Aorta (tissue), 5 donors: ENCODE results near the gene B3GALT5. TPM values are rescaled to one million over a fixed set of nuclear protein-coding genes. Genes with fewer than 3 reads are reported as not detected.

Experiments used
- ATAC-seq: fragments of 200-7000 bp; cut with Tn5 transposase; one replicate; pipeline ENCODE4 v1.9.1; 2022; ENCODE audit warnings: moderate library complexity; ENCODE audit not compliant: low FRiP score
- DNase-seq, 2 donors: peaks; one replicate each; pipeline ENCODE4 v3.0.0-alpha.2; 2020
- H3K27ac ChIP-seq, 2 donors: one replicate each; pipeline ENCODE4 v1.5.1; 2013; ENCODE audit warnings: low read length in 2 of 2, mild to moderate bottlenecking in 2 of 2, moderate library complexity in 2 of 2, control low read depth in 1 of 2, inconsistent platforms in 1 of 2, low read depth in 1 of 2
- H3K27me3 ChIP-seq, 2 donors: one replicate each; pipeline ENCODE4 v1.6.1; 2013; ENCODE audit warnings: control low read depth in 1 of 2, low read length in 1 of 2, mild to moderate bottlenecking in 1 of 2, moderate library complexity in 1 of 2; ENCODE audit not compliant: insufficient read depth in 2 of 2, control insufficient read depth in 1 of 2
- H3K36me3 ChIP-seq, 2 donors: one replicate each; pipeline ENCODE4 v1.6.1; 2013; ENCODE audit warnings: control low read depth in 1 of 2, low read length in 1 of 2, mild to moderate bottlenecking in 1 of 2; ENCODE audit not compliant: insufficient read depth in 2 of 2, control insufficient read depth in 1 of 2
- H3K4me1 ChIP-seq, 2 donors: one replicate each; pipeline ENCODE4 v1.6.1; 2013; ENCODE audit warnings: low read length in 2 of 2, control low read depth in 1 of 2, mild to moderate bottlenecking in 1 of 2, moderate library complexity in 1 of 2; ENCODE audit not compliant: insufficient read depth in 2 of 2, control insufficient read depth in 1 of 2
- H3K4me3 ChIP-seq, 2 donors: one replicate each; pipeline ENCODE4 v1.5.1; 2013; ENCODE audit warnings: low read length in 2 of 2, control low read depth in 1 of 2, mild to moderate bottlenecking in 1 of 2
- H3K9me3 ChIP-seq: one replicate; pipeline ENCODE4 v1.6.1; 2013; ENCODE audit warnings: mild to moderate bottlenecking, low read length; ENCODE audit not compliant: control insufficient read depth
- WGBS, 2 donors: extraction: QIAGEN DNeasy Blood & Tissue Kit; methylation state at CpG; one replicate each; pipeline ENCODE4 v1.1.7; 2013; 5-methylcytosine and 5-hydroxymethylcytosine counted together
- intact Hi-C, 2 donors: fragments of 100-400 bp; cut with DNase I; formaldehyde crosslinking; loops; one replicate each; pipeline versions ENCODE4 v1.14.2 to v1.15.0; 2022
- polyA plus RNA-seq, 2 donors: library from polyadenylated mRNA; stranded (reverse); fragments of 200-250 nt; gene quantifications; one replicate each; pipeline ENCODE4 v1.2.3, GENCODE V29; 2013
- total RNA-seq, 2 donors: library from RNA; stranded (reverse); fragmentation: NEBNext Ultra II Directional; extraction: Animal tissue kit (Norgen Biotek cat#: 25700); gene quantifications; one replicate each; pipeline ENCODE4 v1.2.1, GENCODE V29; 2021
- donor health status: healthy with polysubstance abuse.
- donor health status: Bipolar disorder and iron deficiency.
- donor health status: DM: no; HTN: no; CAD: no.
- donor health status: DM: no; HTN: no; CAD: no.
- donor health status: DM: yes; HTN: yes; CAD: no.

B3GALT5 gene
- total and polyA plus RNA-seq, 4 donors: 0.10 to 0.50 (median 0.30) TPM

GRCh38 chr21:39648879-39649278 is 36.1 kb downstream of the B3GALT5 start:
- H3K27ac ChIP-seq: no peak overlapping the region
- intact Hi-C loops: no loop called here
- peaks cover 8% of the 10 kb centered on the region for H3K9me3 ChIP-seq
- H3K27me3 ChIP-seq: no peaks in the 10 kb centered on the region
- no peak for ATAC-seq
- H3K36me3 ChIP-seq: no peaks in the 10 kb centered on the region
- no peak for DNase-seq
- H3K4me3 ChIP-seq: no peak overlapping the region
- no peaks in the 10 kb centered on the region for H3K4me1 ChIP-seq
- 71 to 74% methylated on average over 6 of the region's 6 CpGs for WGBS, 2 donors

GRCh38 chr21:39649526-39649925 is 36.8 kb downstream of the B3GALT5 start:
- Histone ChIP-seq H3K36me3 (no peaks in the 10 kb centered on the region), H3K9me3 (peaks cover 10% of the 10 kb centered on the region), H3K4me3 (no peak overlapping the region), H3K27ac (no peak overlapping the region), H3K4me1 (no peaks in the 10 kb centered on the region), H3K27me3 (no peaks in the 10 kb centered on the region)
- DNase-seq (no peak), ATAC-seq (no peak)
- 93 to 96% methylated on average over 5 of the region's 5 CpGs for WGBS, 2 donors
- intact Hi-C loops: no loop called here

GRCh38 chr21:39650306-39650705 is 37.6 kb downstream of the B3GALT5 start:
- Histone ChIP-seq H3K4me1 (no peaks in the 10 kb centered on the region), H3K27ac (no peak overlapping the region), H3K36me3 (no peaks in the 10 kb centered on the region), H3K4me3 (no peak overlapping the region), H3K27me3 (no peaks in the 10 kb centered on the region), H3K9me3 (peaks cover 8% of the 10 kb centered on the region)
- 87% methylated on average over 12 of the region's 12 CpGs for WGBS, 2 donors
- intact Hi-C loops: no loop called here
- ATAC-seq (no peak), DNase-seq (no peak)

- Histone ChIP-seq H3K27ac (no peak overlapping the region), H3K4me1 (no peaks in the 10 kb centered on the region), H3K4me3 (no peak overlapping the region), H3K36me3 (no peaks in the 10 kb centered on the region), H3K27me3 (no peaks in the 10 kb centered on the region), H3K9me3 (peaks cover 8% of the 10 kb centered on the region)
- ATAC-seq (no peak), DNase-seq (no peak)
- WGBS, 2 donors: 87 to 92% methylated on average over 7 of the region's 7 CpGs
- intact Hi-C loops: no loop called here
Measured at GRCh38 chr21:39650801-39651200, 38.1 kb downstream of the B3GALT5 start.

- intact Hi-C loops: no loop called here
- Histone ChIP-seq H3K4me3 (no peak overlapping the region), H3K9me3 (peaks cover 8% of the 10 kb centered on the region), H3K27me3 (no peaks in the 10 kb centered on the region), H3K36me3 (no peaks in the 10 kb centered on the region), H3K4me1 (no peaks in the 10 kb centered on the region), H3K27ac (no peak overlapping the region)
- DNase-seq (no peak), ATAC-seq (no peak)
- WGBS, 2 donors: 89 to 90% methylated on average over 3 of the region's 3 CpGs
Measured at GRCh38 chr21:39651206-39651605, 38.5 kb downstream of the B3GALT5 start.

- DNase-seq: no peak
- WGBS, 2 donors: 88 to 89% methylated on average over 3 of the region's 3 CpGs
Measured at GRCh38 chr21:39654951-39655350, 42.2 kb downstream of the B3GALT5 start.

GRCh38 chr21:39655589-39655988 is 42.8 kb downstream of the B3GALT5 start:
- ATAC-seq: no peak
- WGBS, 2 donors: 84 to 89% methylated on average over 11 of the region's 11 CpGs
- H3K27me3 ChIP-seq: no peaks in the 10 kb centered on the region
- no peak overlapping the region for H3K4me3 ChIP-seq
- no peaks in the 10 kb centered on the region for H3K4me1 ChIP-seq
- DNase-seq: no peak
- intact Hi-C loops: no loop called here
- peaks cover 8% of the 10 kb centered on the region for H3K9me3 ChIP-seq
- H3K27ac ChIP-seq: no peak overlapping the region
- H3K36me3 ChIP-seq: no peaks in the 10 kb centered on the region

More at GRCh38 chr21:39654951-39655350, 42.2 kb downstream of the B3GALT5 start:
- Histone ChIP-seq H3K27me3 (no peaks in the 10 kb centered on the region), H3K9me3 (peaks cover 8% of the 10 kb centered on the region), H3K4me3 (no peak overlapping the region), H3K27ac (no peak overlapping the region), H3K36me3 (no peaks in the 10 kb centered on the region), H3K4me1 (no peaks in the 10 kb centered on the region)
- no peak for ATAC-seq
- intact Hi-C loops: no loop called here

- intact Hi-C loops: no loop called here
- ATAC-seq (no peak), DNase-seq (no peak)
- Histone ChIP-seq H3K36me3 (no peaks in the 10 kb centered on the region), H3K9me3 (peaks cover 8% of the 10 kb centered on the region), H3K4me1 (no peaks in the 10 kb centered on the region), H3K27me3 (no peaks in the 10 kb centered on the region), H3K27ac (no peak overlapping the region), H3K4me3 (no peak overlapping the region)
- 89 to 90% methylated on average over 8 of the region's 8 CpGs for WGBS, 2 donors
Measured at GRCh38 chr21:39656209-39656608, 43.5 kb downstream of the B3GALT5 start.

- H3K27ac ChIP-seq: no peak overlapping the region
- no peaks in the 10 kb centered on the region for H3K4me1 ChIP-seq
- no peaks in the 10 kb centered on the region for H3K36me3 ChIP-seq
- intact Hi-C loops: no loop called here
- DNase-seq (no peak), ATAC-seq (no peak)
- no peak overlapping the region for H3K4me3 ChIP-seq
- no peaks in the 10 kb centered on the region for H3K27me3 ChIP-seq
- peaks cover 8% of the 10 kb centered on the region for H3K9me3 ChIP-seq
- 92 to 94% methylated on average over 5 of the region's 5 CpGs for WGBS, 2 donors
Measured at GRCh38 chr21:39657091-39657689, 44.5 kb downstream of the B3GALT5 start.
